ENCODE measurements around the gene C1QB. TPM values are rescaled to one million over a fixed set of nuclear protein-coding genes. Genes with fewer than 3 reads are reported as not detected.

C1QB gene
- total RNA-seq: not detected in 2 replicates

GRCh38 chr1:22652881-22653316 is at the start of gene C1QB:
Gene C1QB (plus strand): TSS chr1:22653236. CDS start chr1:22659463, 6,227 bp downstream.

GRCh38 chr1:22636353-22636752 is 16.7 kb upstream of the C1QB start, which contains the start of gene C1QA:
Gene C1QA (plus strand): TSS chr1:22636628. CDS start chr1:22637617, 989 bp downstream.

GRCh38 chr1:22643381-22643780 is 9.7 kb upstream of the C1QB start, which contains the start of gene C1QC:
Gene C1QC (plus strand): TSS chr1:22643633. CDS start chr1:22644024, 391 bp downstream.

GRCh38 chr1:22710701-22711049 is 57.6 kb downstream of the C1QB start, which contains the start of gene EPHB2:
Gene EPHB2 (plus strand): TSS chr1:22710839. CDS start chr1:22710983, 144 bp downstream.

Other genes starting within 250 kb of the C1QB start
- gene ZBTB40, start 201.4 kb upstream of the C1QB start, total RNA-seq: 5.8 and 14.3 TPM in 2 replicates
- not detected in 2 replicates for gene EPHA8, start 89.7 kb upstream of the C1QB start, total RNA-seq
- not detected in 2 replicates for gene C1QA, start 16.6 kb upstream of the C1QB start, total RNA-seq
- not detected in 2 replicates for gene C1QC, start 9.6 kb upstream of the C1QB start, total RNA-seq
- 7.0 and 66.9 TPM in 2 replicates for gene EPHB2, start 57.6 kb downstream of the C1QB start, total RNA-seq

Data from bladder microvascular endothelial cell (primary cell).